Measurements from ENCODE around the gene GALNT9. TPM values are rescaled to one million over a fixed set of nuclear protein-coding genes. Genes with fewer than 3 reads are reported as not detected.

GALNT9 gene
- total and polyA plus RNA-seq, 2 donors = 0.91 to 1.5 TPM

GRCh38 chr12:132187646-132188450 lies 141.5 kb downstream of the GALNT9 start:
- peaks cover 0 to 42% of the 10 kb centered on the region in 2 donors for H3K9me3 ChIP-seq (ENCODE audit: control insufficient read depth in 2 of 2, insufficient read depth in 1 of 2, low read length in 1 of 2)
- H3K27me3 ChIP-seq (ENCODE audit: control insufficient read depth in 2 of 2, insufficient read depth in 1 of 2, low read length in 1 of 2) = peaks cover 0 to 20% of the 10 kb centered on the region in 2 donors
- WGBS = 96% methylated on average over 35 of the region's 35 CpGs

DNA sequence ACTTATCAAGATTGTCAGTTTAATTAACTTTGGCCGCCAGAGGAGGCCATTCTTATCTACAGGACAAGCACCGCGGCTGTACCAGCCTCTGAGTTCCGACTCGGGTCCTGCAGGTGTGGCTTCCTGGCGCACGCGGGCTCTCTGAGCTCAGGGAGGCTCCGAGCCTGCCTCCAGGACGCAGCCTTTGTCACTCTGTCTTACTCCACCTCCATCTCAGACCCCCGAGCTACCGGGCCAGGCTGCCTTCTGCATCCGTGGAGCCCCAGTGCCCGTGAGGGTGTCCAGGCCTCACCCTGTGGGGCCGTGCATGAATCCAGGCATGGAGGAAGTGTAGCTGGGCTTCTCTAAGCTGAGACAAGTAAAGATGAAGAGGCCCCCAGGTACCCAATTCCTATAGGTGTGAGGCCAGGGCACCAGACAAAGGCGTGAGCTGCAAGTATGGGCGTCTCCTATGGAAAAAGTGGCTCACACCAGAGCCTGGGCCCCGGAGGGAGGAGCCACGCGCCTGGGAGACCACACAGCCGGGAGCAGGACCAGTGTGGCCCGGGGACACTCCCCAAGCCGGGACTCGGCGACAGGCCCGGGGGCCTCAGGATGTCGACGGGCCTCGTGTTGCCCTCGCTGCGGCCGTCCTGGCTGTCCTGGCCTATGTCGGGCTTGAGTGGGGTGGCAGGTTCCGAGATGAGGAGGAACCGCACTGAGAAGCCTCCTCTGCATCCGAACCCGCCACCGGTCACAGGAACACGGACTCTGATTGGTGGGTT lies 142.3 kb downstream of the GALNT9 start:
- DNase-seq (ENCODE audit: low read depth in 6 of 9, low spot score in 9 of 9) = peak in 2 of 9 donors; percentile 21 to 58
- Histone ChIP-seq H3K9me3 (ENCODE audit: control insufficient read depth in 2 of 2, insufficient read depth in 1 of 2, low read length in 1 of 2) (peaks cover 0 to 38% of the 10 kb centered on the region in 2 donors), H3K27ac (ENCODE audit: low read depth in 1 of 2, low read length in 1 of 2) (peak overlapping the region; percentile 90 to 96), H3K4me1 (ENCODE audit: control insufficient read depth in 2 of 2, insufficient read depth in 2 of 2, low read length in 2 of 2) (peaks cover 39 to 55% of the 10 kb centered on the region in 2 donors), H3K4me3 (ENCODE audit: low read length in 2 of 2) (peak overlapping the region in 1 of 2 donors; percentile 39), H3K27me3 (ENCODE audit: control insufficient read depth in 2 of 2, insufficient read depth in 1 of 2, low read length in 1 of 2) (peaks cover 0 to 19% of the 10 kb centered on the region in 2 donors), H3K36me3 (ENCODE audit: control insufficient read depth in 2 of 2, insufficient read depth in 2 of 2, low read length in 1 of 2) (no peaks in the 10 kb centered on the region)
- WGBS = 70% methylated on average over 39 of the region's 39 CpGs

More at GRCh38 chr12:132187646-132188450, 141.5 kb downstream of the GALNT9 start:
- no peaks in the 10 kb centered on the region for H3K36me3 ChIP-seq (ENCODE audit: control insufficient read depth in 2 of 2, insufficient read depth in 2 of 2, low read length in 1 of 2)
- peaks cover 39 to 55% of the 10 kb centered on the region in 2 donors for H3K4me1 ChIP-seq (ENCODE audit: control insufficient read depth in 2 of 2, insufficient read depth in 2 of 2, low read length in 2 of 2)
- H3K4me3 ChIP-seq (ENCODE audit: low read length in 2 of 2) = no peak overlapping the region
- no peak for DNase-seq (ENCODE audit: low read depth in 6 of 9, low spot score in 9 of 9)
- peak overlapping the region in 1 of 2 donors; percentile 31 for H3K27ac ChIP-seq (ENCODE audit: low read depth in 1 of 2, low read length in 1 of 2)

GRCh38 chr12:132186208-132186856 lies 143.1 kb downstream of the GALNT9 start:
- Histone ChIP-seq H3K4me1 (ENCODE audit: control insufficient read depth in 2 of 2, insufficient read depth in 2 of 2, low read length in 2 of 2) (peaks cover 39 to 55% of the 10 kb centered on the region in 2 donors), H3K27ac (ENCODE audit: low read depth in 1 of 2, low read length in 1 of 2) (peak overlapping the region; percentile 90 to 96), H3K27me3 (ENCODE audit: control insufficient read depth in 2 of 2, insufficient read depth in 1 of 2, low read length in 1 of 2) (peaks cover 0 to 14% of the 10 kb centered on the region in 2 donors), H3K9me3 (ENCODE audit: control insufficient read depth in 2 of 2, insufficient read depth in 1 of 2, low read length in 1 of 2) (peaks cover 0 to 38% of the 10 kb centered on the region in 2 donors), H3K4me3 (ENCODE audit: low read length in 2 of 2) (peak overlapping the region; percentile 20 to 39), H3K36me3 (ENCODE audit: control insufficient read depth in 2 of 2, insufficient read depth in 2 of 2, low read length in 1 of 2) (no peaks in the 10 kb centered on the region)
- 24% methylated on average over 24 of the region's 24 CpGs for WGBS
- DNase-seq (ENCODE audit: low read depth in 6 of 9, low spot score in 9 of 9) = peak in 1 of 9 donors; percentile 27

DNA sequence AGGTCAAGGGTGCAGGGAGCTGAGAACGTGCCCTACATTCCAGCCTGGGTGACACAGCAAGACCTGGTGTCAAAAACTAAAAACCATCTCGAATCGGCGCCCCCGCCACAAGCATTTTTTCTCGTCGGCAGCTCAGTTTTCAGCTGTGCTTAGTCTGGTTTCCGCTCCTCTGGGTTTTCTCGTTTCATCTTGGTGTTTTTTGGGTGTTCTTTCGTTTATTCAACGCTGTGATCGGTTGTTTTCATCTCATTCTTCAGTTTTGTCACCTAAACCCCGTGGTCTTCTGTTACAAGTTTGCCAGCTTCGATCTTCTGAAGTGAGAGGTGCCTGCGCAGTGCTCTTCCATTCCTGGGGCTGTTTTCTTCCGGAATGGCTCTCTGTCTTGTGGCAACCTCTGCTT lies 143.7 kb downstream of the GALNT9 start:
- Histone ChIP-seq H3K9me3 (ENCODE audit: control insufficient read depth in 2 of 2, insufficient read depth in 1 of 2, low read length in 1 of 2) (peaks cover 0 to 38% of the 10 kb centered on the region in 2 donors), H3K4me3 (ENCODE audit: low read length in 2 of 2) (peak overlapping the region; percentile 20 to 39), H3K27ac (ENCODE audit: low read depth in 1 of 2, low read length in 1 of 2) (peak overlapping the region; percentile 90 to 96), H3K36me3 (ENCODE audit: control insufficient read depth in 2 of 2, insufficient read depth in 2 of 2, low read length in 1 of 2) (no peaks in the 10 kb centered on the region), H3K4me1 (ENCODE audit: control insufficient read depth in 2 of 2, insufficient read depth in 2 of 2, low read length in 2 of 2) (peaks cover 38 to 54% of the 10 kb centered on the region in 2 donors), H3K27me3 (ENCODE audit: control insufficient read depth in 2 of 2, insufficient read depth in 1 of 2, low read length in 1 of 2) (peaks cover 0 to 7% of the 10 kb centered on the region in 2 donors)
- 24% methylated on average over 16 of the region's 16 CpGs for WGBS
- peak in 8 of 9 donors; percentile 44 to 93 (median 74) for DNase-seq (ENCODE audit: low read depth in 6 of 9, low spot score in 9 of 9)

GRCh38 chr12:132182711-132183365 lies 146.6 kb downstream of the GALNT9 start:
- Histone ChIP-seq H3K36me3 (ENCODE audit: control insufficient read depth in 2 of 2, insufficient read depth in 2 of 2, low read length in 1 of 2) (no peaks in the 10 kb centered on the region), H3K27me3 (ENCODE audit: control insufficient read depth in 2 of 2, insufficient read depth in 1 of 2, low read length in 1 of 2) (peaks cover 0 to 2% of the 10 kb centered on the region in 2 donors), H3K27ac (ENCODE audit: low read depth in 1 of 2, low read length in 1 of 2) (no peak overlapping the region), H3K9me3 (ENCODE audit: control insufficient read depth in 2 of 2, insufficient read depth in 1 of 2, low read length in 1 of 2) (peaks cover 0 to 33% of the 10 kb centered on the region in 2 donors), H3K4me1 (ENCODE audit: control insufficient read depth in 2 of 2, insufficient read depth in 2 of 2, low read length in 2 of 2) (peaks cover 31 to 49% of the 10 kb centered on the region in 2 donors), H3K4me3 (ENCODE audit: low read length in 2 of 2) (no peak overlapping the region)
- DNase-seq (ENCODE audit: low read depth in 6 of 9, low spot score in 9 of 9) = no peak
- 90% methylated on average over 10 of the region's 10 CpGs for WGBS

GRCh38 chr12:132182206-132182710 lies 147.1 kb downstream of the GALNT9 start:
- peaks cover 25 to 44% of the 10 kb centered on the region in 2 donors for H3K4me1 ChIP-seq (ENCODE audit: control insufficient read depth in 2 of 2, insufficient read depth in 2 of 2, low read length in 2 of 2)
- peaks cover 0 to 2% of the 10 kb centered on the region in 2 donors for H3K27me3 ChIP-seq (ENCODE audit: control insufficient read depth in 2 of 2, insufficient read depth in 1 of 2, low read length in 1 of 2)
- no peak for DNase-seq (ENCODE audit: low read depth in 6 of 9, low spot score in 9 of 9)
- WGBS = 93% methylated on average over 21 of the region's 21 CpGs
- H3K9me3 ChIP-seq (ENCODE audit: control insufficient read depth in 2 of 2, insufficient read depth in 1 of 2, low read length in 1 of 2) = peaks cover 0 to 27% of the 10 kb centered on the region in 2 donors
- H3K36me3 ChIP-seq (ENCODE audit: control insufficient read depth in 2 of 2, insufficient read depth in 2 of 2, low read length in 1 of 2) = no peaks in the 10 kb centered on the region
- no peak overlapping the region for H3K4me3 ChIP-seq (ENCODE audit: low read length in 2 of 2)
- no peak overlapping the region for H3K27ac ChIP-seq (ENCODE audit: low read depth in 1 of 2, low read length in 1 of 2)

DNA sequence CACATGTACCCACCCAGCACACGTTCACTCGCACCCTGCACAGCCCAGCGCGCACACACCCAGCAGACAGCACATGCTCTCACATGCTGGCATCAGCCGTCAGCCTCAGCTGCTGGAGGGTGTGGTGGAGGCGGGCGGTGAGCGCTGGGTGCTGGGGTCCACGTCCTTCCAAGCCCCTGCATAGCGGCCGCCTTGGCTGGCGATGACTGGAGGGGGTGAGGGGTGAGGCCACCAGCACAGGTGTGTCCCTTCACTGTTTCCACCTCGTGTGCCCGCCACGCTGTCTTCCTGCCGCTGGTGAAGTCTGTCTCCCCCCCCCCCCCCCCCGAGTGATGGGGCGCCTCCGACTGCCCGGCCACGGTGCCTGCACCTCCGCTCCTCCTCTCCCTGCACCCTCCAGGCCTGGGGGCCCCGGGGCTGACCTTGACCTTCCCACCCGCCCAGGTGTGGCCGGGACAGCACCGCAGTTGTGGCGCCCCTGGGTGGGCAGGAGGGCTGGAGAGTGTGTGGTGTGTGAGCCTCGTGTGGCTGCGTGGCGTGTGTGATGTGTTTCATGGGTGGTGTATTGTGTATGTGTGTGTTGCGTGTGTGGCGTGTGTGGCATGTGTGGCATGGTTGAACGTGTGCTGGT lies 147.7 kb downstream of the GALNT9 start:
- WGBS = 89% methylated on average over 33 of the region's 33 CpGs
- Histone ChIP-seq H3K36me3 (ENCODE audit: control insufficient read depth in 2 of 2, insufficient read depth in 2 of 2, low read length in 1 of 2) (no peaks in the 10 kb centered on the region), H3K9me3 (ENCODE audit: control insufficient read depth in 2 of 2, insufficient read depth in 1 of 2, low read length in 1 of 2) (peaks cover 0 to 21% of the 10 kb centered on the region in 2 donors), H3K4me3 (ENCODE audit: low read length in 2 of 2) (no peak overlapping the region), H3K27ac (ENCODE audit: low read depth in 1 of 2, low read length in 1 of 2) (no peak overlapping the region), H3K4me1 (ENCODE audit: control insufficient read depth in 2 of 2, insufficient read depth in 2 of 2, low read length in 2 of 2) (peaks cover 22 to 38% of the 10 kb centered on the region in 2 donors), H3K27me3 (ENCODE audit: control insufficient read depth in 2 of 2, insufficient read depth in 1 of 2, low read length in 1 of 2) (no peaks in the 10 kb centered on the region)
- DNase-seq (ENCODE audit: low read depth in 6 of 9, low spot score in 9 of 9) = no peak
